Ecto neural progenitor cell (in vitro differentiated cells): Measurements from ENCODE around the gene ZNF581.

Experiments
- DNase-seq: peaks from one replicate; pipeline ENCODE4 v3.0.0-alpha.2; 2018; ENCODE audit warnings: low spot score

Gene ZNF581

DNA sequence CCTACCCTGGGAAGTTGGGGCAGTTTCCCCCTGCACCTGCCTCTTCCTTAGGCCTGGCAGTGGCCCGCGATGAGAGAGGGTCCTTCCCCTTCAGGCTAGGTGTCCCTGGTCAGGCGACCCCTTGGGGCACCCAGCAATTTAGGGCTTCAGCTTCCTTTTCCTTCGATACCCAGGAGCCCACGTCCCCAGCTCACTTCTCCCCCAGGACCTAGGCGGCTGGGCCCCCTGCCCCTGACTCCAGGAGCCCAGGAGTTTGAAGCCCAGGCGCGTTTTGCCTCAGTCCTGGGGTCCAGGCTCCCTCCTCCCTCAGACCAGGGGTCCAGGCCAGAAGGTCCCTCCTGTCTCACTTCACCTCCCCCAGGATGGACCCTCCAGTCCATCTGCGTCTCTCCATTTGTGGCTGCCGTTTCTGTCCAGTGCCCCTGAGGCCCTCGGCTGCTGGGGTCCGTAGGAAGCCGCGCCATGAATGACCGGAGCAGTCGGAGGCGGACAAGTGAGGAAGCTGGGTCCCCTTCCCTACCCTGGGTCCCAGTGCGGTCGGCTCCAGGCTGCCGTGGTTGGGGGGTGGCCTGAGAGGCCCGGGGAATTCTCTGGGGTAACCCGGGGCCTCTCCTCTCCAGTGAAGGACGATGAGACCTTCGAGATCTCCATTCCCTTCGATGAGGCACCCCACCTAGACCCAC lies 5.3 kb downstream of the ZNF581 start:
- no peak for DNase-seq

DNA sequence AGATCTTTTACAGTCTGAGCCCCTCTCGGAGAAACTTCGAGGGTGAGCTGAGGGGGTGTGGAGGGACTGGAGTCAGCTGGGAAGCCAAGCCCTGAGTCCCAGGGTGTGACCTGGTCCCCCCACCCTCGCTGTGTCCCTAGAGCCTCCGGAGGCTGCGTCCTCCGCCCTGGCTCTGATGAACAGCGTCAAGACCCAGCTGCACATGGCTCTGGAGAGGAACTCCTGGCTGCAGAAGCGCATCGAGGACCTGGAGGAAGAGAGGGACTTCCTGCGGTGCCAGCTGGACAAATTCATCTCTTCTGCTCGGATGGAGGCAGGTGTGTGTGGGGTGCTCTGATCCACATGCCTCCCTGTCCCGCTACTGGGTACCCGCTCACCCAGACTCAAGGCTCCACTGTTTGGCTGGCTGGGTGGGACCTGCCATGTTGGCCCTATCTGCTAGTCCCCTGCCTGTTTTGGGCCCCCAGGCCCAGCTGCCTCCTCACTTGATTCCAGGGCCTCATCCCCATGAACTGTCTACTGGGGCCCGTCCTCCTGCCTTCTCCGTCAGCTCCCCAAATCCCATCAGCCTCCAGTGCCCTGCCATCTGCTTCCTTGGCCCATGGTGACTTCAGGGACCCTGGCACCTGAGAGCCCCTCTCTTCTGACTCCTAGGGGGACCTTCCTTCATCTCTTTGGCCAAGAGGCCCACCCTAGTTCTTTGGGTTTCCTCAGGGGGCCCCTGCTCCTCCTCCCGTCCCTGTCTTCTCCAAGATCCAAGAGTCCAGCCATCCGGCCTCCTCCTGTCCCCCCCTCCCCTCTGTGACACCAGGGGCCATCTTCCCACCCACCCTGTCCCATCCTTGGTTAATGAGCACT lies 6.0 kb downstream of the ZNF581 start:
- no peak for DNase-seq

DNA sequence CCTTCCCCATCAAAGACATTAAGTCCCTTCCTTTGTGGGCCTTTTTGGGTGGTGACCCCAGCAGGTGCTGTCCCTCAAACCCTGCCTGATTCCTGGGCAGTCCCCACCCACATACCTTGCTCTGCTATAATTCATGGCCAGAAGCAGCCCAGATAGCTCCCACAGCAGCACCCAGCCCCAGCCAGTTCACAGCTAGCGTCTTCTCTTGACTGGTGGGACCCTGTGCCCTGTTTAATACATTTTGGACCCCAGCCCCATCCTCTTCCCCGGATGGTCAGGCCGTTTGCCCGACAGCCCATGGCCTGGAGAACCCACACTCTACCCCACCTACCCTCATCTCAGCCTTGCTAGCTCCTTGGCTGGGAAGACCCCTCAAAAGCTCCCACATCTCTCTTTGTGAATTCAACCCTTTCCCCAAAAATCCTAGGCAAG lies 6.7 kb downstream of the ZNF581 start:
- DNase-seq = no peak

DNA sequence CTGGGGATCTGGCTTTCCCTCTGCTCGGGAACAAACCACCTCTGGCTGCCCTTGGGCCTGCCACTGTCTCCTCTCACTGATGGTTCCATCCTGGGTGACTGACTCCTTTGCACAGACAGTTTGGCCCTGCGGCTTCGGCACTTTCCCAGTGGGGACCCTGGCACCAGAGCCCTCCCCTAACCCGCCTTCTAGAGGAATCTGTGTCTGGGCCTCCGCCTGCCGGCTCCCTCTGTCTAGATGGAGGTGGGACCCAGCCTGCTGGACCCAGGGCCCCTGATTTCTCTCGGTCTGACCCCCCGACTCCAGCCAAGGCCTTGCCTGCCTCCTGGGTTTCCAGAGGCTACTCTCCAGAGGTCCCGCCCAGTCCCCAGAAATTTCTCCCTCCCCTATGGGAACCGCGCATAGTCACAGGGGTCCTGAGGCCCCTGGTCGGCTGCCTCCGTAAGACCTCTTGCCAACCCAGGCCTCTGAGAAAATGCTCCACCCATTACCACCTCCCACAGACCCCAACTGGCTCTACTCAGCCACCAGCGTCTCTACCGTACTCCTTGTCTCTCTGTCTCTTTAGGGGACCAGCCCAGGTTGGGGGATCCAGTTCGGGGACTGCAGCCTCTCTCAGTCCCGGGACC lies 7.3 kb downstream of the ZNF581 start:
- no peak for DNase-seq

DNA sequence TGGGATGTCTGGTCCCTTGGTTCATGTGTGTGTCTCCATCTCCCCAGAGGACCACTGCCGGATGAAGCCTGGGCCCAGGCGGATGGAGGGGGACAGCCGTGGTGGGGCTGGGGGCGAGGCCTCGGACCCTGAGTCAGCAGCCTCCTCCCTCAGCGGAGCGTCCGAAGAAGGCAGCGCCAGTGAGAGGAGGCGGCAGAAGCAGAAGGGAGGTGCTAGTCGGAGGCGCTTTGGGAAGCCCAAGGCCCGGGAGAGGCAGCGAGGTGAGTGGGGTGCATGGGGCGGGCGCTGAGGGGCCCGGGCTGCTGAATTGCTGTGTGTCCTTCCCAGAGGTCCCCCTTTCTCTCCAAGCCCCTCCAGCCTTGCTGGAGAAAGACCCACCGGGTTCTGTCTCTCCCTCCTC lies 7.8 kb downstream of the ZNF581 start:
- DNase-seq = no peak

DNA sequence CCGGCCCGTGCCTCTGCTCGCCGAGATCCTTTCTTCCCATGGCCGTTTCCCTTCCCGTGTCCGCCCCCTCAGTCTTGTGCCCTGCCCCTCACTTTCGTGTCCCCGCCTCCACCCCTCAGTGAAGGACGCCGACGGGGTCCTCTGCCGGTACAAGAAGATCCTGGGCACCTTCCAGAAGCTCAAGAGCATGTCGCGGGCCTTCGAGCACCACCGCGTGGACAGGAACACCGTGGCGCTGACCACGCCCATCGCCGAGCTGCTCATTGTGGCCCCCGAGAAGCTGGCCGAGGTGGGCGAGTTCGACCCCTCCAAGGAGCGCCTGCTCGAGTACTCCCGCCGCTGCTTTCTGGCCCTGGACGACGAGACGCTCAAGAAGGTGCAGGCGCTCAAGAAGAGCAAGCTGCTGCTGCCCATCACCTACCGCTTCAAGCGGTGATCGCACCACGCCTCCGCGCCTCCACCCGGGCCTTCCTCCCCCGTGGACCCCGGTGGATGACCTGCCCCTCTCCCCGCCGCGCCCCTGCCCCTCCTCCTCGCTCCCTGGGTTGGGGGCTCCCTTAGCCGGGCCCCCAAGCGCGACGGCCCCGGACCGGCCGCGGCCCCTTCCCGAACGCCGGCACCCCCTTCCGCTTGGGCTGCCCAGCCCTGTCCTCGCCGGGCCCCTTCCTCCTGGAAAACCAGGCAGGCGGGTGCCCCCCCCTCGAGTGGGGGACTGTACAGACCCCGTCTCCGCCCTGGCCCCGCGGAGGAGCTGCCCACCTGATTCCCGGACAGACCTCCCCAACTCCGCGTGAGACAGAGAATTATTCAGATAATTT lies 9.1 kb downstream of the ZNF581 start:
- peak; percentile 71 for DNase-seq

DNA sequence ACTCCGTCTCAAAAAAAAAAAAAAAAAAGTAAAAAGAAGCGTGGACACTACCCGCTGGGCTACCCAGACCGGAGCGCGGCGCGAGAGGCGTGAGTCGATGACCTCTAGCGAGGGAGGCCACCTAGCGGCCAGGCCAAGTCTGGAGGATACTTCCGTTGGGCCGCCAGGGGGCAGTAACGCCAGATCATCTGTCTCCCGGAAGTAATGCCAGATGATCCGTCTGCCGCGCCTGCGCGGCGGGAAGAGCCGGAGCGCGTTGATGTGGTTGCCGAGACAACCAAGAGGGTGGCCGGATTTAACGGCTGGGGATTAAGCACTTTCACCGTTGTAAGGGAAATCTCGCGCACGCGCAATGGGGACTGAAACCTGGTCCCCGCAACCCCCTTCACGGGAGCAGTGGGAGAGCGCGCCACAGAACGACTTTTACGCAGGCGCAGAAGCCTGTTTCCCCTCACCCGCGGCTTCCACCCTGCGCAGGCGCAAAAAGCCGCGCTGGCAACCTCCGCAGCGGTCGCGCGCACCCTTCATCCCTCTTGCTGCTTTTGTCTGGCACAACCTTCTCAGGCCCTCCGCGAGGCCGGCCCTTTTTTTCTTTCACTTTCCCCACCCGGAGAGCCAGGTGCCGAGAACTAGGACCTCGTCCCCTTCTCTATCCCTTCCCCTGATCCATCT lies 10.3 kb downstream of the ZNF581 start:
- peak; percentile 98 for DNase-seq

DNA sequence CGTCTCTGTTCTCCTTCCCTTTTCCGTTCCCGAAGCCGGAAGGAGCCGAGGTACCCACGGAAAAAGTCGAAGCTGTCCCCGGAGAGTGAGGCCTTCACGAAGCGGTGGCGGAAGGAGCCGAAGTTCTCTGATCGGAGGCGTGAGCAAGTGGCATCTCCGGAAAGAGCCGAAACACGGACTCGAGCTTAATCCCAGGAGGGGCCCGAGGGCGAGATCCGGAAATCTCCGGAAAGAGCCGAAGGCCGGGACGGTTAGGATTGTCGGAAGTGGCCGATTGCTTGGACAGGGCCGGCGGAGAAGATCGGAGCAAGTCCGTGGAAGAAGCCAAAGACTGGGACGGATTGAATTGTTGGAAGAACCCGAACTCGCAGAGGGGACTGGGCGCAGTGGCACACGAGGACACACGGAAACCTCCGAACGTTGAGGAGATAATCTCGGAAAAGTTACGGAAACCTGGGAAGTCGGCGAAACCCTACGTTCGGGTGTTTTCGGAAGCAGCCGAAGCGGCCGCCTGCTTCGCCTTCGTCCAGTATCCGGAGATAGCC lies 10.9 kb downstream of the ZNF581 start:
- peak; percentile 100 for DNase-seq

DNA sequence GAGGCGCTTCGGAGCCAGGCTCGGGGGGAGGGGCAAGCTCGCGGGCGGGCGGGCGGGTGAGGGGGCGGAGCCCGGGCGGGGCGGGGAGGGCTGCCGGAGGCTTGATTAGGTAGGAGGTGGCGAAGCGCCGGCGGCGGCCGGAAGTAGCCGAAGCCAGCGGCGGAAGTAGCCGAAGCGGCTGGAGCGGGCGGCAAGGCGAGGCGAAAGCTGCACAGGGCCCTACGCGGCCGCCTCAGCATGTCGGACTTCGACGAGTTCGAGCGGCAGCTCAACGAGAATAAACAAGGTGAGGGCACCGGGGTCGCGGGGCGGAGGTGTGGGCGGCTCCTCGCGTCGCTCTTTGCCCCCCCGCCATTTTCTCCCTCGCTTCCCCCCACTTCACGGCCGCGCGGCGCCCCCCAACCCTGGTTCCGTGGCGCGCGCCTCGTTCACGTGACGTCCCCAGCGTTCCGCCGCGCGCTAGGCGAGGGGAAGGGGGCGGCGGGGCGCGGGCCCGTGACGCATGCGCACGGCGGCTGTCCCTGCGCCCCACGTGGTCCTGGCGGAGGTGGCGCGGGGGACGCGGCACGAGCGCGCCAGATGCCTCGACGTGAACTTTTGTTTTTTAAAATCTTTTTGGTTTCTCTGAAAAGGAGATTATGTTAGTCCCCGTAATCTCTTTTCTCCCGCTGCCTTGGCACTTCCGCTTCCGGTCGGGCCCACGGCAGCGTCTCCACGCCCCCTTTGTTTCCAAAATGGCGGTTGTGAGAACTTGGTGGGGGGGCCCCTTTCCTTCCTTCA lies 11.6 kb downstream of the ZNF581 start, which contains the start of gene U2AF2:
Gene U2AF2 (plus strand): TSS at position 168 of the 780 bp plus-strand sequence. CDS start 70 bp downstream, at position 238.
- peak; percentile 98 for DNase-seq

DNA sequence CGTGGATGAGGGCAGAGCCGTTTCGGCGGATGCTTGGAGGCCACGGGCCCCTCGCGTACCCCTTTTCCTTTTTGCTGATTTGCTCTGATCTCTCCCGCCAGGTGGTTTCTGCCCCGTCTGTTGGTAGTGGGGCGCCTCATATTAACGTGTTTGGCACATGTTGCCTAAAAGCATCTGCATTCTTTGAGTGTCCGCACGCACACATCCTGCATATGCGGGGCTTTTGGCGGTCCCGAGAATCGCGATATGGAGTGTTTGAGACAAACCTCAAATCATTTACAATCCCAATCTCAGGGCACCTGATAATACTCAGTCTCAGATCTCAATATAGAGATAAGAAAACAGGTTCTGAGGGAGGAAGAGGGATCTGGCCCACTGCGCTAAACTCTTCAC lies 12.2 kb downstream of the ZNF581 start:
- no peak for DNase-seq

DNA sequence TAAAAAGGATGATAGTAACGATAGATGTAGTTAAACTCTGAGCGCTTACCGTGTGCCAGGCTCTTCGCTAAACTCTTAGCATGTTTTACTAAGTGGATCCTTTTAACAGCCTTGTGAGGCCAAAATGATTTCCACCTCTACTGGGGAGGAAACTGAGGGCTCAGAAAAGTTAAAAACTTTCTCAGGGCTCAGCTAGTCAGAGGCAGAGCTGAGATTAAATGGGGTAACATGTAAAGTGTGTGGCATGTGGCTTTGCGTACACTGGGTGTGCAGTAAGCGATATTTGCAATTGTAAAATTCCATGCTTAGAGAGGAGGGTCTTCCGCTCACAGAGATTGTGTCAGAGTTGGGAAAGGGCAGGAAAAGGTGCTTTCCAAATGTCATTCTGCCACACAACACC lies 13.1 kb downstream of the ZNF581 start:
- no peak for DNase-seq

DNA sequence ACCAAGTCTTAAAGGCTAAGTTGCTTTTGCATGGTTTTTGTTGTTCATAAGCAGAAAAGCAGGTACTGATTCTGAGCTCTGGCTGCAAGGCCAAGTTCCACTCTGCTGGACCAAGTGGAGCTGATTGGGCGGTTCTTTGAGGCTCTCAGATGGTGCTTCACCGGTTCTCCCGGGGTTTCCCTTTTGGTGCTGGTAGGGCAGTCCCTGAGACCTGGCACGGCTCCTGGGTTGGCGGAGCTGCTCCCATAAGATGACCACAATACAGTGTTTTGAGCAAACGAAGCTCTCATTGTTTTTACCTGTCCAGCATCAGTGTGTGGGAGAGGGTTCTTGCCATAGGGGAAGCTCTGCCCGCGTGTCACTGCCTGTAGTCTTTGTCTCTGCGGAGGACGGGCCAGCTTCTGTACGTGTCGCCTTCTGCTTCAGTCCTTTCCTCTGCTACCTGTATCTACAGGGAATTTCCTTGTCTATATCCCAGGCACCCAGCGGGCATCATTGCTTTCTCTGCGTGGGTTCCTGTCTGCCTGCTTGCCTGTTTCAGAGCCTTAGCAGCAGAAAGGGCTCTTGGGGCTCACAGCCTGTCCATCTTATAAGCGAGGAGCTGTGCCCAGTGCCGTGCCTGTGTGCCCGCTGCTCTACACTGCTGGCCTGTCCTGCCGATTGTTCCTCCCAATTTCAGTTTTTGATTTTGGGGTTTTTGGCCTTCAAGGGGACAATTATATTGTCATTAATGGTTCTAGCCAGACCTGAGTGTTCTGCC lies 13.7 kb downstream of the ZNF581 start:
- DNase-seq = no peak

DNA sequence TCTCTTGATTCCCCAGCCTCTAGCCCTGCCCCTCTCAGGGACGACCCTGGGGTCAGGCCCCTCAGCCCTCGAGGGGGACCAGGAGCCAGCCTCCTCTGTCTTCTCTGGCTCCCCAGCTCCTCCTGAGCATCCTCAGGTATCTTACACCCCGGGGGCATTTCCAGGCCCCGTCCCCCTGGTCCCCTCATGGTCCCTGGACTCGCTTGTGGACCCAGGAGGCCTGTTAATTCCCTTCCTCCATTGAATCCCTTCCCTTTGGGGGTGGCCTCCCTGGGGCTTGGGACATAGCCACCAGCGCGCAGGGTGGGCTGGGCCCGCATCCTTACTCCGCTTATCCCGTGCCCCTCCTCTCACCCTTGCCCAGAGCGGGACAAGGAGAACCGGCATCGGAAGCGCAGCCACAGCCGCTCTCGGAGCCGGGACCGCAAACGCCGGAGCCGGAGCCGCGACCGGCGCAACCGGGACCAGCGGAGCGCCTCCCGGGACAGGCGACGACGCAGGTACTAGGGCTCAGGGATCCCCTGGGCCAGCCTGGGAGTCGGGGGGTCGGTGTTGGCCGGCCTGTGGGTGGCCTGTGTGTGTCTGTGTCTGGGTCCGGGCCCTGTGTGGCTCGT lies 15.5 kb downstream of the ZNF581 start:
- DNase-seq = no peak

DNA sequence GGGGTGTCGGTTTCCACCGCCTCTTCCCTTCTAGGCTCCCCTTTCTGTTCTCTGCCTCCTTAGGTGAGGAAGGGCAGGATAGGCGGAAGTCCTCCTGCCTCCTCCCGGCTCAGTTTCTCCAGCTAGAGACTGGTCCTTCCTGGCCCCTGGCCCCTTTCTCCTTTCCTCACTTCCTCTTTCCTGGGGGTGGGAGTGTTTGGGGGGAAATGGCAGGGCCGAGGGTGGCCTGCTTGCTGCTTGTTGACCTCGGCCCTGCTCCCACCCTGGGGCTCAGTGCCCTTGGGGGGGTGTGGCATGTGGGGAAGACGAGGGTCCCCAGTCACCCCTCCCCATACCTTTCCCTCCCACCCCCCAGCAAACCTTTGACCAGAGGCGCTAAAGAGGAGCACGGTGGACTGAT lies 16.4 kb downstream of the ZNF581 start:
- DNase-seq = no peak

DNA sequence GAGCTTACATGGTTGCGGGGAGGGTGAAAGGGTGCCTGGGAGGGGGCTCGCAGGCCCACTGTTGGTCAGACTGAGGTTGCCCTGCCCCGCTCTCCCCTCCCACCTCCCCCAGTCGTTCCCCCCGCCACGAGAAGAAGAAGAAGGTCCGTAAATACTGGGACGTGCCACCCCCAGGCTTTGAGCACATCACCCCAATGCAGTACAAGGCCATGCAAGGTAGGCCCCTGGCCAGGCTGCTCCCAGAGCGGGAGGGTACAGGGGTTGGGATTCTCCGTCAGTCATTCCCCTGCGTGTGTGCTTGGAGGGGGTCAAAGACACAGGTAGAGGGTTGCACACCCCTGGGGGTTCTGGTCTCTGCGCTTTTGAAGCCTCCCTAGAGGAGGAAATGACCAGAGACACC lies 17.0 kb downstream of the ZNF581 start:
- no peak for DNase-seq

DNA sequence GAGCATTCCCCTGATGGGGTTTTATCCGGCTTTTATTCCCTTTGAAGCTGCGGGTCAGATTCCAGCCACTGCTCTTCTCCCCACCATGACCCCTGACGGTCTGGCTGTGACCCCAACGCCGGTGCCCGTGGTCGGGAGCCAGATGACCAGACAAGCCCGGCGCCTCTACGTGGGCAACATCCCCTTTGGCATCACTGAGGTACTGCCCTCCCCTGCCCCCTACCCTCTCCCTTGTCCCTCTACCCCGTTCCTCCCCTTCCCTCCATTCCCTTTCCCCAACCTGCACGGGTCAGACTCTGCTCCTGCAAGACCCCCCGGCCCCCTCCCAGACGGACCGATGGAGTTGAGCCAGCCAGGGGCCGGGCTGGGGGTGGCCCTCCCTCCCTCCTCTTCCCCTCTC lies 17.5 kb downstream of the ZNF581 start:
- DNase-seq = no peak

DNA sequence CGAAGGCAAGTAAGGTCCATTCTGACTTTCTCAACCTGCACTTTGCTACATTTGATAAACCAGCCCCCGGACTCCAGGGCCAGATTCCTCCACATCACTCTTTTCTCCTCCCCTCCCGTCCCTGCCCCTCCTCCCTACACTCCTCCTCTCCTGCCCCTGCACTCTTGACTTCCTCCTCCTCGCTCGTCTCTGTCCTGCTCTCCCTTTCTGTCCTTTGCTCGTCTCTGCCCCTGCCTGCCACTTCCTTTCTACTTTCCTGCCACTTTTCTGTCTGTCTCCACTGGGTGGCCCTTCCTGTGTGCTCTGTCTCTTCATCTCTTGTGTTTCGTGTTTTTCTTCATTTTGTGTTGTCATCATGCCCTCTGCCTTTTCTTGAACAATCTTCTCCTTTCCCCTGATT lies 18.4 kb downstream of the ZNF581 start:
- no peak for DNase-seq

DNA sequence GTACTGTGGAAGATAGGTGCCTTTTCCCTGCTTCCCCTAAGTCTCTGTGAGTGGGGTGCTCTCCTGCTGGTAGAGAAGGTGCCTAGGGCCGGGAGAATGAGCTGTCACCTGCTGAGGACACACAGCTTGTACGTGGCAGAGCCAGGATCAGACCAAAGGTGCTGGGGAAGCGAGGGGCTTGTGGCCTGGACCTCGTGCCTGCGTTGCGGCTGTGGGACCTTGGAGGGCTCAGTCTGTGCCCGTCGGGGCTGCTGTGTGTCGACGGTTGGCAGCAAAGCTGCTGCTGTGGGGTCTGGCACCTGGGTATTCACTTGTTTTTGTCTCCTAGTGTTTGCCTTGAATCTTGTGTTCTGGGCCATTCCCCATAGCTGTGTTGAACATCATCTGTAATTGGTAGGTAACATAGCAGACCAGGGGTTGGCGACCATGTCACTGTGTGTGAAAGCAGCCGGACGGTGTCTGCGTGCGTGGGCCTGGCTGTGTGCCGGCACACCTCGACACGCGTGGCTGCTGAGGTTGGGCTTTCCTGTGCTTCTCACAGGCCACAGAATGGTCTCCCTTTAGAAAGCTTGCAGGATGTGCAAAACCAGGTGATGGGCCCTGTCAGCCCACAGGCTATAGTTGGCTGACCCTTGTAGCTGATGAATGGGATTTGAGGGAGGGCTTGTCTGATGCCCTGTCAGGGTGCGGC lies 20.5 kb downstream of the ZNF581 start:
- no peak for DNase-seq
